ENCODE data around the gene TMPRSS6.

GRCh38 chr22:37080838-37081237 is 28.7 kb downstream of the TMPRSS6 start:
- TF ChIP-seq POLR2A (IDR thresholded peaks at IDR 0.05; ENCODE audit: control extremely low read depth in 1 of 2, low read depth in 2 of 2, low read length in 2 of 2) (no peak), JUND (IDR thresholded peaks at IDR 0.05; ENCODE audit: low read length) (no peak), CTCF (IDR thresholded peaks at IDR 0.05; ENCODE audit: control extremely low read depth in 1 of 3, insufficient read depth in 1 of 3, low read depth in 1 of 3, low read length in 3 of 3) (no peak), ATF3 (IDR thresholded peaks at IDR 0.05; ENCODE audit: insufficient read depth, low read depth, low read length) (no peak), RAD21 (IDR thresholded peaks at IDR 0.05 in 1 of 2, conservative IDR thresholded peaks at IDR 0.05 in 1 of 2; ENCODE audit: low read depth in 2 of 2, low read length in 2 of 2) (no peak), E2F6 (IDR thresholded peaks at IDR 0.05) (no peak), SAP30 (IDR thresholded peaks at IDR 0.05; ENCODE audit: insufficient read depth, insufficient replicate concordance, low read length) (no peak), JUN (IDR thresholded peaks at IDR 0.05; ENCODE audit: low read depth, low read length) (no peak), ATF2 (IDR thresholded peaks at IDR 0.05; ENCODE audit: low read length) (no peak)
